ENCODE data around the gene RASD2. TPM values are rescaled to one million over a fixed set of nuclear protein-coding genes. Genes with fewer than 3 reads are reported as not detected.

Gene RASD2
- total and polyA plus RNA-seq, 2 donors (not counting 1 experiment from before 2014, with no cell fraction given), result 0.07 TPM; not detected in 1

- Histone ChIP-seq H3K9me3 (ENCODE audit: control extremely low read depth in 1 of 3, control insufficient read depth in 2 of 3, insufficient read depth in 1 of 3, low read length in 2 of 3) (peaks cover 0 to 3% (median 0%) of the 10 kb centered on the region in 3 donors), H3K79me2 (ENCODE audit: control insufficient read depth, insufficient read depth, low read length) (no peaks in the 10 kb centered on the region), H3K27me3 (replicated peaks in 1 of 4; ENCODE audit: control extremely low read depth in 1 of 4, control insufficient read depth in 3 of 4, insufficient read depth in 4 of 4, low read length in 3 of 4) (peaks cover 0 to 12% (median 0%) of the 10 kb centered on the region in 4 experiments), H3K36me3 (replicated peaks in 1 of 2; ENCODE audit: control extremely low read depth in 1 of 2, control insufficient read depth in 1 of 2, extremely low read depth in 1 of 2, insufficient read depth in 2 of 2, low read length in 1 of 2) (no peaks in the 10 kb centered on the region), H4K20me1 (ENCODE audit: control insufficient read depth, insufficient read depth, low read length, poor library complexity, severe bottlenecking) (no peaks in the 10 kb centered on the region), H2AFZ (ENCODE audit: insufficient read depth, low read depth, low read length, poor library complexity, severe bottlenecking) (no peak overlapping the region), H3K4me3 (ENCODE audit: control extremely low read depth in 1 of 5, extremely low read depth in 1 of 5, insufficient read depth in 1 of 5, low read depth in 2 of 5, low read length in 4 of 5) (no peak overlapping the region), H3K4me1 (ENCODE audit: control insufficient read depth in 2 of 2, insufficient read depth in 2 of 2, low read length in 2 of 2) (peaks cover 0 to 4% of the 10 kb centered on the region in 2 donors), H3K9ac (ENCODE audit: low read length) (no peak overlapping the region), H3K4me2 (replicated peaks; ENCODE audit: low read depth, low read length, poor library complexity, severe bottlenecking) (no peak overlapping the region), H3K27ac (ENCODE audit: low read length in 2 of 2) (no peak overlapping the region)
- Mint-ChIP-seq H3K27me3 (peaks cover 31% of the 10 kb centered on the region), H3K27ac (no peak overlapping the region), H3K9me3 (ENCODE audit: insufficient read depth) (no peaks in the 10 kb centered on the region), H3K4me3 (no peak overlapping the region), H3K4me1 (peaks cover 4% of the 10 kb centered on the region)
- ATAC-seq (ENCODE audit: low read depth) (peak; percentile 53), DNase-seq (peak; percentile 61)
- no peak for TF ChIP-seq EZH2 (IDR thresholded peaks at IDR 0.05; ENCODE audit: borderline replicate concordance, insufficient read depth, low read depth, low read length, poor library complexity, severe bottlenecking)
- TF ChIP-seq CTCF (IDR thresholded peaks at IDR 0.05), result no peak
- ChIA-PET CTCF (interaction anchor here (1.6 kb wide), 1 partner anchor 11 kb away, joined by 3 read pairs; no protein-coding TSS in a partner anchor), POLR2A (interaction anchor here (0.7 kb wide), 1 partner anchor 42 kb away, joined by 3 read pairs; no protein-coding TSS in a partner anchor)
- intact Hi-C loops (cut with micrococcal nuclease), result no loop called here
- 54% methylated on average over 1 of the region's 13 CpGs for WGBS (ENCODE audit: insufficient coverage)
Observed at GRCh38 chr22:35552196-35552842, 11.7 kb downstream of the RASD2 start.

GRCh38 chr22:35552846-35553245 is 12.2 kb downstream of the RASD2 start:
- peaks cover 0 to 12% (median 0%) of the 10 kb centered on the region in 4 experiments for H3K27me3 ChIP-seq (replicated peaks in 1 of 4; ENCODE audit: control extremely low read depth in 1 of 4, control insufficient read depth in 3 of 4, insufficient read depth in 4 of 4, low read length in 3 of 4)
- H3K4me2 ChIP-seq (replicated peaks; ENCODE audit: low read depth, low read length, poor library complexity, severe bottlenecking), result no peak overlapping the region
- DNase-seq (no peak), ATAC-seq (ENCODE audit: low read depth) (no peak)
- no peaks in the 10 kb centered on the region for H3K79me2 ChIP-seq (ENCODE audit: control insufficient read depth, insufficient read depth, low read length)
- Mint-ChIP-seq H3K4me1 (peaks cover 4% of the 10 kb centered on the region), H3K27me3 (peaks cover 35% of the 10 kb centered on the region), H3K27ac (no peak overlapping the region), H3K4me3 (no peak overlapping the region), H3K9me3 (ENCODE audit: insufficient read depth) (no peaks in the 10 kb centered on the region)
- intact Hi-C loops (cut with micrococcal nuclease), result no loop called here
- H2AFZ ChIP-seq (ENCODE audit: insufficient read depth, low read depth, low read length, poor library complexity, severe bottlenecking), result no peak overlapping the region
- no peak overlapping the region for H3K4me3 ChIP-seq (ENCODE audit: control extremely low read depth in 1 of 5, extremely low read depth in 1 of 5, insufficient read depth in 1 of 5, low read depth in 2 of 5, low read length in 4 of 5)
- H4K20me1 ChIP-seq (ENCODE audit: control insufficient read depth, insufficient read depth, low read length, poor library complexity, severe bottlenecking), result no peaks in the 10 kb centered on the region
- H3K27ac ChIP-seq (ENCODE audit: low read length in 2 of 2), result no peak overlapping the region
- 86% methylated on average over 11 of the region's 11 CpGs for WGBS (ENCODE audit: insufficient coverage)
- ChIA-PET CTCF (no interaction called here), POLR2A (interaction anchor here (0.7 kb wide), 1 partner anchor 42 kb away, joined by 3 read pairs; no protein-coding TSS in a partner anchor)
- peaks cover 0 to 3% (median 0%) of the 10 kb centered on the region in 3 donors for H3K9me3 ChIP-seq (ENCODE audit: control extremely low read depth in 1 of 3, control insufficient read depth in 2 of 3, insufficient read depth in 1 of 3, low read length in 2 of 3)
- TF ChIP-seq CTCF (IDR thresholded peaks at IDR 0.05), result no peak
- TF ChIP-seq EZH2 (IDR thresholded peaks at IDR 0.05; ENCODE audit: borderline replicate concordance, insufficient read depth, low read depth, low read length, poor library complexity, severe bottlenecking), result no peak
- no peaks in the 10 kb centered on the region for H3K36me3 ChIP-seq (replicated peaks in 1 of 2; ENCODE audit: control extremely low read depth in 1 of 2, control insufficient read depth in 1 of 2, extremely low read depth in 1 of 2, insufficient read depth in 2 of 2, low read length in 1 of 2)
- H3K4me1 ChIP-seq (ENCODE audit: control insufficient read depth in 2 of 2, insufficient read depth in 2 of 2, low read length in 2 of 2), result peaks cover 0 to 4% of the 10 kb centered on the region in 2 donors
- H3K9ac ChIP-seq (ENCODE audit: low read length), result no peak overlapping the region

All from B cell (primary cell).